ENCODE measurements around the gene UGT1A10. TPM values are rescaled to one million over a fixed set of nuclear protein-coding genes. Genes with fewer than 3 reads are reported as not detected.

The UGT1A10 gene
- total and polyA plus RNA-seq, 12 donors, result not detected

- H3K27me3 ChIP-seq, result peaks cover 0 to 34% (median 0%) of the 10 kb centered on the region in 7 donors
- ATAC-seq (no peak), DNase-seq (no peak)
- peaks cover 0 to 9% (median 0%) of the 10 kb centered on the region in 11 donors for H3K9me3 ChIP-seq
- intact Hi-C loops (cut with DNase I), result no loop called here
- TF ChIP-seq CTCF (IDR thresholded peaks at IDR 0.05), result no peak
- no peaks in the 10 kb centered on the region for H3K4me1 ChIP-seq
- 90 to 91% methylated on average over 11 of the region's 11 CpGs for WGBS, 2 donors
- H3K36me3 ChIP-seq, result no peaks in the 10 kb centered on the region
- no peak overlapping the region for H3K4me3 ChIP-seq
- H3K27ac ChIP-seq, result no peak overlapping the region
Measured at GRCh38 chr2:233817995-233818638, 181.9 kb downstream of the UGT1A10 start.

- WGBS, 2 donors, result 76 to 81% methylated on average over 17 of the region's 17 CpGs
- DNase-seq (no peak), ATAC-seq (no peak)
- Histone ChIP-seq H3K27me3 (peaks cover 0 to 34% (median 0%) of the 10 kb centered on the region in 7 donors), H3K4me3 (no peak overlapping the region), H3K9me3 (peaks cover 0 to 9% (median 0%) of the 10 kb centered on the region in 11 donors), H3K27ac (no peak overlapping the region), H3K36me3 (no peaks in the 10 kb centered on the region), H3K4me1 (no peaks in the 10 kb centered on the region)
- intact Hi-C loops (cut with DNase I), result no loop called here
- no peak for TF ChIP-seq CTCF (IDR thresholded peaks at IDR 0.05)
Measured at GRCh38 chr2:233818639-233819621, 182.7 kb downstream of the UGT1A10 start.

GRCh38 chr2:233819884-233820773, 183.9 kb downstream of the UGT1A10 start:
- Histone ChIP-seq H3K36me3 (no peaks in the 10 kb centered on the region), H3K4me1 (no peaks in the 10 kb centered on the region), H3K9me3 (peaks cover 0 to 9% (median 0%) of the 10 kb centered on the region in 11 donors), H3K4me3 (no peak overlapping the region), H3K27ac (no peak overlapping the region), H3K27me3 (peaks cover 0 to 26% (median 0%) of the 10 kb centered on the region in 7 donors)
- no peak for TF ChIP-seq CTCF (IDR thresholded peaks at IDR 0.05)
- 78 to 83% methylated on average over 18 of the region's 18 CpGs for WGBS, 2 donors
- intact Hi-C loops (cut with DNase I), result no loop called here
- ATAC-seq (no peak), DNase-seq (no peak)

- TF ChIP-seq CTCF (IDR thresholded peaks at IDR 0.05), result no peak
- Histone ChIP-seq H3K36me3 (no peaks in the 10 kb centered on the region), H3K4me3 (no peak overlapping the region), H3K27me3 (peaks cover 0 to 25% (median 0%) of the 10 kb centered on the region in 7 donors), H3K4me1 (no peaks in the 10 kb centered on the region), H3K9me3 (peaks cover 0 to 9% (median 0%) of the 10 kb centered on the region in 11 donors), H3K27ac (no peak overlapping the region)
- DNase-seq (no peak), ATAC-seq (no peak)
- 75% methylated on average over 6 of the region's 6 CpGs for WGBS, 2 donors
- intact Hi-C loops (cut with DNase I), result no loop called here
Measured at GRCh38 chr2:233820774-233821105, 184.5 kb downstream of the UGT1A10 start.
